Measurements from ENCODE around the gene YOD1.

Gene YOD1

DNA sequence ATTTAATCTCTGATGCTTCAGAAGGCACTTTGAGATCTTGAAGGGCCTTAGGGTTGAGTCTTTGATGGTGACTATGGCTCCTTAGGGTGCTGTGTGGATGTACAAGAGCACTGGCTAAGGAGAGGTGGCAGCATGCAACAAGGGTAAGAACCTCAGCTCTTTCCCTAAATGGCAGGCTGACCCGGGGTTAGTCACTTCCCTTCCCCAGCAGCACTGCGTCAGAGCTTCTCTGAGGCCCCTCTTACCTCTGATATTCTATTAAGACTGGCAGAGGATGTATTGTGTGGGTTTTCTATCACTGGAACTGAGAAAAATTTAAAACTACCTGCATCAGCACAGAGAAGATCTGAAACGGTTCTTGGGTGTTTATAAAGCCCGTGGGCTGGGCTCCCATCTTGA is 30.3 kb downstream of the YOD1 start:
- TF ChIP-seq EP300 (IDR thresholded peaks at IDR 0.05; ENCODE audit: borderline replicate concordance) (no peak), TCF12 (IDR thresholded peaks at IDR 0.05; ENCODE audit: low read depth) (no peak), NFIC (IDR thresholded peaks at IDR 0.05) (no peak), FOXM1 (IDR thresholded peaks at IDR 0.05; ENCODE audit: borderline replicate concordance, low read depth) (no peak), RAD21 (IDR thresholded peaks at IDR 0.05; ENCODE audit: low read depth) (no peak), ZBTB7A (IDR thresholded peaks at IDR 0.05; ENCODE audit: low read depth) (no peak), TAF1 (IDR thresholded peaks at IDR 0.05; ENCODE audit: low read depth) (no peak), CEBPB (IDR thresholded peaks at IDR 0.05) (no peak), YY1 (IDR thresholded peaks at IDR 0.05; ENCODE audit: low read depth) (no peak), TEAD4 (IDR thresholded peaks at IDR 0.05) (no peak)
- TF ChIP-seq, protein P1, sequence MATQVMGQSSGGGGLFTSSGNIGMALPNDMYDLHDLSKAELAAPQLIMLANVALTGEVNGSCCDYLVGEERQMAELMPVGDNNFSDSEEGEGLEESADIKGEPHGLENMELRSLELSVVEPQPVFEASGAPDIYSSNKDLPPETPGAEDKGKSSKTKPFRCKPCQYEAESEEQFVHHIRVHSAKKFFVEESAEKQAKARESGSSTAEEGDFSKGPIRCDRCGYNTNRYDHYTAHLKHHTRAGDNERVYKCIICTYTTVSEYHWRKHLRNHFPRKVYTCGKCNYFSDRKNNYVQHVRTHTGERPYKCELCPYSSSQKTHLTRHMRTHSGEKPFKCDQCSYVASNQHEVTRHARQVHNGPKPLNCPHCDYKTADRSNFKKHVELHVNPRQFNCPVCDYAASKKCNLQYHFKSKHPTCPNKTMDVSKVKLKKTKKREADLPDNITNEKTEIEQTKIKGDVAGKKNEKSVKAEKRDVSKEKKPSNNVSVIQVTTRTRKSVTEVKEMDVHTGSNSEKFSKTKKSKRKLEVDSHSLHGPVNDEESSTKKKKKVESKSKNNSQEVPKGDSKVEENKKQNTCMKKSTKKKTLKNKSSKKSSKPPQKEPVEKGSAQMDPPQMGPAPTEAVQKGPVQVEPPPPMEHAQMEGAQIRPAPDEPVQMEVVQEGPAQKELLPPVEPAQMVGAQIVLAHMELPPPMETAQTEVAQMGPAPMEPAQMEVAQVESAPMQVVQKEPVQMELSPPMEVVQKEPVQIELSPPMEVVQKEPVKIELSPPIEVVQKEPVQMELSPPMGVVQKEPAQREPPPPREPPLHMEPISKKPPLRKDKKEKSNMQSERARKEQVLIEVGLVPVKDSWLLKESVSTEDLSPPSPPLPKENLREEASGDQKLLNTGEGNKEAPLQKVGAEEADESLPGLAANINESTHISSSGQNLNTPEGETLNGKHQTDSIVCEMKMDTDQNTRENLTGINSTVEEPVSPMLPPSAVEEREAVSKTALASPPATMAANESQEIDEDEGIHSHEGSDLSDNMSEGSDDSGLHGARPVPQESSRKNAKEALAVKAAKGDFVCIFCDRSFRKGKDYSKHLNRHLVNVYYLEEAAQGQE (IDR thresholded peaks at IDR 0.05; ENCODE audit: low read depth), result no peak
- TF ChIP-seq, protein P2, sequence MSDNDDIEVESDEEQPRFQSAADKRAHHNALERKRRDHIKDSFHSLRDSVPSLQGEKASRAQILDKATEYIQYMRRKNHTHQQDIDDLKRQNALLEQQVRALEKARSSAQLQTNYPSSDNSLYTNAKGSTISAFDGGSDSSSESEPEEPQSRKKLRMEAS (IDR thresholded peaks at IDR 0.05), result no peak
- TF ChIP-seq, protein P3, sequence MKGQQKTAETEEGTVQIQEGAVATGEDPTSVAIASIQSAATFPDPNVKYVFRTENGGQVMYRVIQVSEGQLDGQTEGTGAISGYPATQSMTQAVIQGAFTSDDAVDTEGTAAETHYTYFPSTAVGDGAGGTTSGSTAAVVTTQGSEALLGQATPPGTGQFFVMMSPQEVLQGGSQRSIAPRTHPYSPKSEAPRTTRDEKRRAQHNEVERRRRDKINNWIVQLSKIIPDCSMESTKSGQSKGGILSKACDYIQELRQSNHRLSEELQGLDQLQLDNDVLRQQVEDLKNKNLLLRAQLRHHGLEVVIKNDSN (IDR thresholded peaks at IDR 0.05), result no peak

DNA sequence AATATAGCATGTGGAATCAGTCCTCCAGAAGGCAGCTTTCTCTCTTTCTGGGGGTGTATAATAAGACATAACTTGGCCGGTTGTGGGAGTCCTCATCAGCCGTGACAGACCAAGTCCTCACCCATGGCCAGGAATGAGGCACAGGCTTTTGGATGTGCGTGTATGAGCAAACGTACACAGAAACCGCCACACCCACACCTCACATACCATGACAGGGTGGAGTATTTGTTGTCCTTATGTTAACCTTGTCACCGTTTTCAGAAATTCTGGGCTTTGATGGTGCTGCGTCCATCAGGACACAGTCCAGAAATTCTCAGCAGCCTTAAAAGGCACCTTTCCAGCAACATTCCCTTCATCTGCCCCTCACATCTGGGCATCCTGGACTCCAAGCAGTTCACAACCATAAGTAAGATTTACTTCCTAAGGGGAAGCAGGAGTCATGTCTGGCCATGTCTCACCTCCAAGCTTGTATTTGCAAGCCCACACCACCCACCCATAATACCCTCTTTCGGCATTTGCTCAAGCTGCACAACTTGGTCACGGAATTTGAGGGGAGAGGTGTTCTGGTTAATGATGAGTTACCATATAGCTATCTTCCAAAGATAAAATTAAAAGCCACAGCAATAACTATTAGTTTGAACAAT is 30.8 kb downstream of the YOD1 start:
- peak; percentile 64 for TF ChIP-seq TEAD4 (IDR thresholded peaks at IDR 0.05)
- TF ChIP-seq CREB1 (IDR thresholded peaks at IDR 0.05; ENCODE audit: low read depth), result no peak
- no peak for TF ChIP-seq ZBTB7A (IDR thresholded peaks at IDR 0.05; ENCODE audit: low read depth)
- TF ChIP-seq EP300 (IDR thresholded peaks at IDR 0.05; ENCODE audit: borderline replicate concordance), result peak; percentile 15; the same call in 1 of the 2 replicates
- TF ChIP-seq, protein P3 (IDR thresholded peaks at IDR 0.05), result no peak
- no peak for TF ChIP-seq RAD21 (IDR thresholded peaks at IDR 0.05; ENCODE audit: low read depth)
- no peak for TF ChIP-seq TCF12 (IDR thresholded peaks at IDR 0.05; ENCODE audit: low read depth)
- TF ChIP-seq NFIC (IDR thresholded peaks at IDR 0.05), result no peak
- TF ChIP-seq CEBPB (IDR thresholded peaks at IDR 0.05), result no peak
- TF ChIP-seq EGR1 (IDR thresholded peaks at IDR 0.05), result no peak
- TF ChIP-seq TAF1 (IDR thresholded peaks at IDR 0.05; ENCODE audit: low read depth), result no peak
- no peak for TF ChIP-seq FOXM1 (IDR thresholded peaks at IDR 0.05; ENCODE audit: borderline replicate concordance, low read depth)
- no peak for TF ChIP-seq YY1 (IDR thresholded peaks at IDR 0.05; ENCODE audit: low read depth)
- TF ChIP-seq, protein P1 (IDR thresholded peaks at IDR 0.05; ENCODE audit: low read depth), result no peak
- TF ChIP-seq, protein P2 (IDR thresholded peaks at IDR 0.05), result no peak

DNA sequence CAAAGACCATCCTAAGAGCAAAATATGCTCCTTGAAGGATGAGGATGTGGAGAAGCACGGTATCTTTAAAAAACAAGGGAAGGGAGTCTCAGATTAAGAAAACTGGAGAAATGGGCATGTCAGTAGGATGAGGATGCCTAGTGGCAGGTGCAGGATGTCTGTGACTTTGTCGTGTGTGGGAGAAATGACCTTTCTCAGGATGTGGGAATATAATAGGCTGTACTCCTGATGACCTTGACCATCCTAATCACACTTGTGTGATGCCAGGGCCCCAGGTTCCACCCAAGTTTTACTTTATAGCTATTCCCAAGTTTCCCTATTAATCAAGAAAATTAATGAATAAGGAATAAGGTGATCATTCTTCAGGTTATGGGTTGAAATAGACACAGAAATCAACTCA is 31.3 kb downstream of the YOD1 start:
- TF ChIP-seq TAF1 (IDR thresholded peaks at IDR 0.05; ENCODE audit: low read depth) (no peak), NFIC (IDR thresholded peaks at IDR 0.05) (no peak), EGR1 (IDR thresholded peaks at IDR 0.05) (no peak), EP300 (IDR thresholded peaks at IDR 0.05; ENCODE audit: borderline replicate concordance) (no peak), YY1 (IDR thresholded peaks at IDR 0.05; ENCODE audit: low read depth) (no peak), FOXM1 (IDR thresholded peaks at IDR 0.05; ENCODE audit: borderline replicate concordance, low read depth) (no peak), CREB1 (IDR thresholded peaks at IDR 0.05; ENCODE audit: low read depth) (no peak), TCF12 (IDR thresholded peaks at IDR 0.05; ENCODE audit: low read depth) (no peak), RAD21 (IDR thresholded peaks at IDR 0.05; ENCODE audit: low read depth) (no peak), TEAD4 (IDR thresholded peaks at IDR 0.05) (no peak), CEBPB (IDR thresholded peaks at IDR 0.05) (no peak), ZBTB7A (IDR thresholded peaks at IDR 0.05; ENCODE audit: low read depth) (no peak)
- TF ChIP-seq, protein P1 (IDR thresholded peaks at IDR 0.05; ENCODE audit: low read depth), result no peak
- TF ChIP-seq, protein P2 (IDR thresholded peaks at IDR 0.05), result no peak
- TF ChIP-seq, protein P3 (IDR thresholded peaks at IDR 0.05), result no peak
